GM23338 (cell line): ENCODE results near the gene CD9. TPM values are rescaled to one million over a fixed set of nuclear protein-coding genes. Genes with fewer than 3 reads are reported as not detected.

Experiments used
- ATAC-seq: fragments of 200-7000 bp; cut with Tn5 transposase; 3 replicates; pipeline ENCODE4 v1.9.1; 2020
- DNase-seq: peaks from one replicate; pipeline ENCODE4 v3.0.0-alpha.2; 2015; ENCODE audit warnings: low spot score
- H2AFZ ChIP-seq: fragments of 200-600 bp; sonication (generic); 2 replicates; pipeline ENCODE4 v1.8.0; 2016; ENCODE audit warnings: antibody characterized with exemption, mild to moderate bottlenecking, moderate library complexity
- H3F3A ChIP-seq: fragments of 200-600 bp; sonication (generic); replicated peaks from 2 replicates; pipeline ENCODE4 v1.8.0; 2017; ENCODE audit warnings: antibody characterized with exemption, mixed run types, low read depth
- H3K27ac ChIP-seq: fragments of 200-600 bp; sonication (generic); 2 replicates; pipeline ENCODE4 v1.6.1; 2016; ENCODE audit warnings: low read depth
- H3K27me3 ChIP-seq: fragments of 200-600 bp; sonication (generic); 2 replicates; pipeline ENCODE4 v1.8.0; 2016; ENCODE audit warnings: mild to moderate bottlenecking, mixed run types, moderate library complexity; ENCODE audit not compliant: insufficient read depth
- H3K36me3 ChIP-seq: fragments of 200-600 bp; sonication (generic); 2 replicates; pipeline ENCODE4 v1.8.0; 2016; ENCODE audit warnings: mild to moderate bottlenecking; ENCODE audit not compliant: insufficient read depth
- H3K4me1 ChIP-seq: fragments of 200-600 bp; sonication (generic); 2 replicates; pipeline ENCODE4 v1.8.0; 2016; ENCODE audit warnings: mild to moderate bottlenecking, moderate library complexity; ENCODE audit not compliant: insufficient read depth
- H3K4me2 ChIP-seq: fragments of 200-600 bp; sonication (generic); 2 replicates; pipeline ENCODE4 v1.7.1; 2017; ENCODE audit warnings: mixed run types
- H3K4me3 ChIP-seq: fragments of 200-600 bp; sonication (generic); 2 replicates; pipeline ENCODE4 v1.6.1; 2016; ENCODE audit warnings: mixed run types
- H3K79me2 ChIP-seq: fragments of 200-600 bp; sonication (generic); replicated peaks from 2 replicates; pipeline ENCODE4 v1.8.0; 2017; ENCODE audit warnings: mild to moderate bottlenecking; ENCODE audit not compliant: insufficient read depth
- H3K9me2 ChIP-seq: fragments of 200-600 bp; sonication (generic); 2 replicates; pipeline ENCODE4 v1.8.0; 2017; ENCODE audit not compliant: insufficient read depth
- H4K20me1 ChIP-seq: fragments of 200-600 bp; sonication (generic); replicated peaks from 2 replicates; pipeline ENCODE4 v1.8.0; 2017; ENCODE audit warnings: mild to moderate bottlenecking; ENCODE audit not compliant: insufficient read depth
- H3K27ac Mint-ChIP-seq: 2 replicates; pipeline ENCODE4 v1.8.0; 2020; ENCODE audit warnings: inconsistent platforms, mild to moderate bottlenecking, moderate library complexity, mixed read lengths
- H3K27me3 Mint-ChIP-seq: 3 replicates; pipeline ENCODE4 v1.8.0; 2022; ENCODE audit warnings: low read depth, mild to moderate bottlenecking, moderate library complexity, mixed read lengths, inconsistent platforms; ENCODE audit not compliant: insufficient read depth, poor library complexity
- H3K36me3 Mint-ChIP-seq: 3 replicates; pipeline ENCODE4 v1.8.0; 2021; ENCODE audit warnings: low read depth, mild to moderate bottlenecking, inconsistent platforms, moderate library complexity, mixed read lengths
- H3K4me1 Mint-ChIP-seq: 3 replicates; pipeline ENCODE4 v1.8.0; 2020; ENCODE audit warnings: mild to moderate bottlenecking, inconsistent platforms, mixed read lengths
- H3K4me3 Mint-ChIP-seq: 3 replicates; pipeline ENCODE4 v1.8.0; 2021; ENCODE audit warnings: moderate library complexity, mild to moderate bottlenecking, inconsistent platforms, mixed read lengths
- H3K9me3 Mint-ChIP-seq: 3 replicates; pipeline ENCODE4 v1.8.0; 2020; ENCODE audit warnings: moderate library complexity, mild to moderate bottlenecking, inconsistent platforms, mixed read lengths
- CREB1 ChIP-seq: fragments of 250-450 bp; sonication (Bioruptor Pico); IDR thresholded peaks from 2 replicates; pipeline ENCODE4 v1.5.0; 2020; ENCODE audit warnings: low read depth, mild to moderate bottlenecking, moderate library complexity
- EZH2 ChIP-seq: fragments of 200-600 bp; sonication (generic); IDR thresholded peaks from one replicate; pipeline ENCODE4 v1.8.0; 2017; ENCODE audit warnings: antibody characterized with exemption, mild to moderate bottlenecking, low read depth; ENCODE audit not compliant: unreplicated experiment
- EZH2phosphoT487 ChIP-seq: fragments of 200-600 bp; sonication (generic); IDR thresholded peaks from one replicate; pipeline ENCODE4 v1.8.1; 2018; ENCODE audit warnings: antibody characterized with exemption; ENCODE audit not compliant: unreplicated experiment
- JUNB ChIP-seq: IDR thresholded peaks from one replicate; pipeline ENCODE4 v1.6.1; 2016; ENCODE audit warnings: antibody characterized with exemption; ENCODE audit not compliant: unreplicated experiment
- NANOG ChIP-seq: IDR thresholded peaks from 2 replicates; pipeline ENCODE4 v1.6.1; 2016; ENCODE audit warnings: antibody characterized with exemption, borderline replicate concordance
- POLR2AphosphoS5 ChIP-seq: IDR thresholded peaks from 2 replicates; pipeline ENCODE4 v1.6.1; 2016; ENCODE audit warnings: antibody characterized with exemption, low read depth
- STAT1 ChIP-seq: IDR thresholded peaks from one replicate; pipeline ENCODE4 v1.6.1; 2016; ENCODE audit warnings: antibody characterized with exemption; ENCODE audit not compliant: unreplicated experiment
- ZNF114 ChIP-seq: fragments of 250-450 bp; sonication (Bioruptor Pico); IDR thresholded peaks from 2 replicates; pipeline ENCODE4 v1.5.0; 2020; ENCODE audit warnings: mild to moderate bottlenecking, moderate library complexity
- ZNF331 ChIP-seq: fragments of 250-450 bp; sonication (Bioruptor Pico); IDR thresholded peaks from 2 replicates; pipeline ENCODE4 v1.5.0; 2020; ENCODE audit warnings: low read depth, mild to moderate bottlenecking, moderate library complexity
- polyA plus RNA-seq: library from polyadenylated mRNA; unstranded; fragments of >200 nt; fragmentation: Nextera tagmentation; extraction: Ambion mirVana; gene quantifications from 2 replicates; pipeline ENCODE4 v1.2.1, GENCODE V29; 2016
- total RNA-seq: library from RNA; depleted of rRNA; stranded (reverse); fragments of >200 nt; shearing (Covaris generic); gene quantifications from 2 replicates; pipeline ENCODE4 v1.2.3, GENCODE V29; 2014
- TF ChIP-seq, protein P1 (sequence below): IDR thresholded peaks from 2 replicates; pipeline ENCODE4 v1.6.1; 2016; ENCODE audit warnings: antibody characterized with exemption
- TF ChIP-seq, protein P2 (sequence below): IDR thresholded peaks from one replicate; pipeline ENCODE4 v1.6.1; 2018; ENCODE audit warnings: antibody characterized with exemption; ENCODE audit not compliant: unreplicated experiment
- TF ChIP-seq, protein P3 (sequence below): fragments of 250-450 bp; sonication (Bioruptor Pico); IDR thresholded peaks from 2 replicates; pipeline ENCODE4 v1.5.0; 2020; ENCODE audit warnings: mild to moderate bottlenecking, moderate library complexity
- TF ChIP-seq, protein P4 (sequence below), 2 experiments: fragments of 200-600 bp in 1 of 2; sonication (generic) in 1 of 2; conservative IDR thresholded peaks; 2 replicates each; pipeline versions ENCODE4 v1.5.1 to v1.6.1; 2016 to 2017; ENCODE audit warnings: antibody characterized with exemption in 2 of 2, low read depth in 2 of 2, mild to moderate bottlenecking in 2 of 2, moderate library complexity in 1 of 2

Gene CD9
- total and polyA plus RNA-seq, 2 experiments from 2014 or later = 222 to 251 TPM

DNA sequence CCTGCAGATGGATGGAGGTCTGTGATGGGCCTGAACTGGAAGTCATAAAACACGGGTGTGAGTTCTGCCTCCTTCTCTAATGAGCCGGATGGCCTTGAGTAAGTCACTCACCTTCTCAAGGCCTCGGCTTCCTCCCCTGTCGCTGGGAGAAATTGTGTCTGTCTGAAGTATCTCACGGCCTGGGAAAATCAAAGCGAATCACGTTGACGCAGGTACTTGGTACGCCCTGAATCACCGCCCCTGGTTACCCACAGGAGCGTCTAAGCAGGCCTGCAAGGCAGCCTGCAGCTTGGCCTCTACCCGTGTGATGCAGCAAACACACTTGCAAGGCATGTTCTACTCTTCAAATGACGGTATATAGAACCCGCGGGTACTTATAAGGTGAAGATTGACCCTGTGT lies 28.1 kb upstream of the CD9 start:
- H3K4me1 Mint-ChIP-seq = no peaks in the 10 kb centered on the region
- Histone ChIP-seq H3K27ac (no peak overlapping the region), H3K27me3 (no peaks in the 10 kb centered on the region), H2AFZ (0 out of 2 replicates have a peak overlapping the region, but pooled peaks have one; percentile 72), H3K79me2 (no peaks in the 10 kb centered on the region), H3K4me3 (no peak overlapping the region), H3K9me2 (peaks cover 2% of the 10 kb centered on the region; the same call in 1 of the 2 replicates), H4K20me1 (no peaks in the 10 kb centered on the region), H3K4me2 (no peak overlapping the region), H3F3A (no peaks in the 10 kb centered on the region), H3K4me1 (no peaks in the 10 kb centered on the region), H3K36me3 (no peaks in the 10 kb centered on the region)
- ATAC-seq (no peak), DNase-seq (no peak)
- H3K4me3 Mint-ChIP-seq = no peak overlapping the region
- no peaks in the 10 kb centered on the region for H3K36me3 Mint-ChIP-seq
- no peaks in the 10 kb centered on the region for H3K9me3 Mint-ChIP-seq
- TF ChIP-seq, protein P1, sequence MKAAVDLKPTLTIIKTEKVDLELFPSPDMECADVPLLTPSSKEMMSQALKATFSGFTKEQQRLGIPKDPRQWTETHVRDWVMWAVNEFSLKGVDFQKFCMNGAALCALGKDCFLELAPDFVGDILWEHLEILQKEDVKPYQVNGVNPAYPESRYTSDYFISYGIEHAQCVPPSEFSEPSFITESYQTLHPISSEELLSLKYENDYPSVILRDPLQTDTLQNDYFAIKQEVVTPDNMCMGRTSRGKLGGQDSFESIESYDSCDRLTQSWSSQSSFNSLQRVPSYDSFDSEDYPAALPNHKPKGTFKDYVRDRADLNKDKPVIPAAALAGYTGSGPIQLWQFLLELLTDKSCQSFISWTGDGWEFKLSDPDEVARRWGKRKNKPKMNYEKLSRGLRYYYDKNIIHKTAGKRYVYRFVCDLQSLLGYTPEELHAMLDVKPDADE = no peak
- no peak for TF ChIP-seq ZNF331 (CRISPR knock-in tag)
- no peak for TF ChIP-seq ZNF114 (CRISPR knock-in tag)
- TF ChIP-seq EZH2 = no peak
- no peak for TF ChIP-seq CREB1
- TF ChIP-seq, protein P2, sequence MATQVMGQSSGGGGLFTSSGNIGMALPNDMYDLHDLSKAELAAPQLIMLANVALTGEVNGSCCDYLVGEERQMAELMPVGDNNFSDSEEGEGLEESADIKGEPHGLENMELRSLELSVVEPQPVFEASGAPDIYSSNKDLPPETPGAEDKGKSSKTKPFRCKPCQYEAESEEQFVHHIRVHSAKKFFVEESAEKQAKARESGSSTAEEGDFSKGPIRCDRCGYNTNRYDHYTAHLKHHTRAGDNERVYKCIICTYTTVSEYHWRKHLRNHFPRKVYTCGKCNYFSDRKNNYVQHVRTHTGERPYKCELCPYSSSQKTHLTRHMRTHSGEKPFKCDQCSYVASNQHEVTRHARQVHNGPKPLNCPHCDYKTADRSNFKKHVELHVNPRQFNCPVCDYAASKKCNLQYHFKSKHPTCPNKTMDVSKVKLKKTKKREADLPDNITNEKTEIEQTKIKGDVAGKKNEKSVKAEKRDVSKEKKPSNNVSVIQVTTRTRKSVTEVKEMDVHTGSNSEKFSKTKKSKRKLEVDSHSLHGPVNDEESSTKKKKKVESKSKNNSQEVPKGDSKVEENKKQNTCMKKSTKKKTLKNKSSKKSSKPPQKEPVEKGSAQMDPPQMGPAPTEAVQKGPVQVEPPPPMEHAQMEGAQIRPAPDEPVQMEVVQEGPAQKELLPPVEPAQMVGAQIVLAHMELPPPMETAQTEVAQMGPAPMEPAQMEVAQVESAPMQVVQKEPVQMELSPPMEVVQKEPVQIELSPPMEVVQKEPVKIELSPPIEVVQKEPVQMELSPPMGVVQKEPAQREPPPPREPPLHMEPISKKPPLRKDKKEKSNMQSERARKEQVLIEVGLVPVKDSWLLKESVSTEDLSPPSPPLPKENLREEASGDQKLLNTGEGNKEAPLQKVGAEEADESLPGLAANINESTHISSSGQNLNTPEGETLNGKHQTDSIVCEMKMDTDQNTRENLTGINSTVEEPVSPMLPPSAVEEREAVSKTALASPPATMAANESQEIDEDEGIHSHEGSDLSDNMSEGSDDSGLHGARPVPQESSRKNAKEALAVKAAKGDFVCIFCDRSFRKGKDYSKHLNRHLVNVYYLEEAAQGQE = no peak
- TF ChIP-seq NANOG = no peak
- TF ChIP-seq, protein P3, sequence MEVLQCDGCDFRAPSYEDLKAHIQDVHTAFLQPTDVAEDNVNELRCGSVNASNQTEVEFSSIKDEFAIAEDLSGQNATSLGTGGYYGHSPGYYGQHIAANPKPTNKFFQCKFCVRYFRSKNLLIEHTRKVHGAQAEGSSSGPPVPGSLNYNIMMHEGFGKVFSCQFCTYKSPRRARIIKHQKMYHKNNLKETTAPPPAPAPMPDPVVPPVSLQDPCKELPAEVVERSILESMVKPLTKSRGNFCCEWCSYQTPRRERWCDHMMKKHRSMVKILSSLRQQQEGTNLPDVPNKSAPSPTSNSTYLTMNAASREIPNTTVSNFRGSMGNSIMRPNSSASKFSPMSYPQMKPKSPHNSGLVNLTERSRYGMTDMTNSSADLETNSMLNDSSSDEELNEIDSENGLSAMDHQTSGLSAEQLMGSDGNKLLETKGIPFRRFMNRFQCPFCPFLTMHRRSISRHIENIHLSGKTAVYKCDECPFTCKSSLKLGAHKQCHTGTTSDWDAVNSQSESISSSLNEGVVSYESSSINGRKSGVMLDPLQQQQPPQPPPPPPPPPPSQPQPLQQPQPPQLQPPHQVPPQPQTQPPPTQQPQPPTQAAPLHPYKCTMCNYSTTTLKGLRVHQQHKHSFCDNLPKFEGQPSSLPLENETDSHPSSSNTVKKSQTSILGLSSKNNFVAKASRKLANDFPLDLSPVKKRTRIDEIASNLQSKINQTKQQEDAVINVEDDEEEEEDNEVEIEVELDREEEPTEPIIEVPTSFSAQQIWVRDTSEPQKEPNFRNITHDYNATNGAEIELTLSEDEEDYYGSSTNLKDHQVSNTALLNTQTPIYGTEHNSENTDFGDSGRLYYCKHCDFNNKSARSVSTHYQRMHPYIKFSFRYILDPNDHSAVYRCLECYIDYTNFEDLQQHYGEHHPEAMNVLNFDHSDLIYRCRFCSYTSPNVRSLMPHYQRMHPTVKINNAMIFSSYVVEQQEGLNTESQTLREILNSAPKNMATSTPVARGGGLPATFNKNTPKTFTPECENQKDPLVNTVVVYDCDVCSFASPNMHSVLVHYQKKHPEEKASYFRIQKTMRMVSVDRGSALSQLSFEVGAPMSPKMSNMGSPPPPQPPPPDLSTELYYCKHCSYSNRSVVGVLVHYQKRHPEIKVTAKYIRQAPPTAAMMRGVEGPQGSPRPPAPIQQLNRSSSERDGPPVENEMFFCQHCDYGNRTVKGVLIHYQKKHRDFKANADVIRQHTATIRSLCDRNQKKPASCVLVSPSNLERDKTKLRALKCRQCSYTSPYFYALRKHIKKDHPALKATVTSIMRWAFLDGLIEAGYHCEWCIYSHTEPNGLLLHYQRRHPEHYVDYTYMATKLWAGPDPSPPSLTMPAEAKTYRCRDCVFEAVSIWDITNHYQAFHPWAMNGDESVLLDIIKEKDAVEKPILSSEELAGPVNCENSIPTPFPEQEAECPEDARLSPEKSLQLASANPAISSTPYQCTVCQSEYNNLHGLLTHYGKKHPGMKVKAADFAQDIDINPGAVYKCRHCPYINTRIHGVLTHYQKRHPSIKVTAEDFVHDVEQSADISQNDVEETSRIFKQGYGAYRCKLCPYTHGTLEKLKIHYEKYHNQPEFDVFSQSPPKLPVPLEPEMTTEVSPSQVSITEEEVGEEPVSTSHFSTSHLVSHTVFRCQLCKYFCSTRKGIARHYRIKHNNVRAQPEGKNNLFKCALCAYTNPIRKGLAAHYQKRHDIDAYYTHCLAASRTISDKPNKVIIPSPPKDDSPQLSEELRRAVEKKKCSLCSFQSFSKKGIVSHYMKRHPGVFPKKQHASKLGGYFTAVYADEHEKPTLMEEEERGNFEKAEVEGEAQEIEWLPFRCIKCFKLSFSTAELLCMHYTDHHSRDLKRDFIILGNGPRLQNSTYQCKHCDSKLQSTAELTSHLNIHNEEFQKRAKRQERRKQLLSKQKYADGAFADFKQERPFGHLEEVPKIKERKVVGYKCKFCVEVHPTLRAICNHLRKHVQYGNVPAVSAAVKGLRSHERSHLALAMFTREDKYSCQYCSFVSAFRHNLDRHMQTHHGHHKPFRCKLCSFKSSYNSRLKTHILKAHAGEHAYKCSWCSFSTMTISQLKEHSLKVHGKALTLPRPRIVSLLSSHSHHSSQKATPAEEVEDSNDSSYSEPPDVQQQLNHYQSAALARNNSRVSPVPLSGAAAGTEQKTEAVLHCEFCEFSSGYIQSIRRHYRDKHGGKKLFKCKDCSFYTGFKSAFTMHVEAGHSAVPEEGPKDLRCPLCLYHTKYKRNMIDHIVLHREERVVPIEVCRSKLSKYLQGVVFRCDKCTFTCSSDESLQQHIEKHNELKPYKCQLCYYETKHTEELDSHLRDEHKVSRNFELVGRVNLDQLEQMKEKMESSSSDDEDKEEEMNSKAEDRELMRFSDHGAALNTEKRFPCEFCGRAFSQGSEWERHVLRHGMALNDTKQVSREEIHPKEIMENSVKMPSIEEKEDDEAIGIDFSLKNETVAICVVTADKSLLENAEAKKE (CRISPR knock-in tag) = no peak
- no peak for TF ChIP-seq STAT1
- TF ChIP-seq, protein P4, sequence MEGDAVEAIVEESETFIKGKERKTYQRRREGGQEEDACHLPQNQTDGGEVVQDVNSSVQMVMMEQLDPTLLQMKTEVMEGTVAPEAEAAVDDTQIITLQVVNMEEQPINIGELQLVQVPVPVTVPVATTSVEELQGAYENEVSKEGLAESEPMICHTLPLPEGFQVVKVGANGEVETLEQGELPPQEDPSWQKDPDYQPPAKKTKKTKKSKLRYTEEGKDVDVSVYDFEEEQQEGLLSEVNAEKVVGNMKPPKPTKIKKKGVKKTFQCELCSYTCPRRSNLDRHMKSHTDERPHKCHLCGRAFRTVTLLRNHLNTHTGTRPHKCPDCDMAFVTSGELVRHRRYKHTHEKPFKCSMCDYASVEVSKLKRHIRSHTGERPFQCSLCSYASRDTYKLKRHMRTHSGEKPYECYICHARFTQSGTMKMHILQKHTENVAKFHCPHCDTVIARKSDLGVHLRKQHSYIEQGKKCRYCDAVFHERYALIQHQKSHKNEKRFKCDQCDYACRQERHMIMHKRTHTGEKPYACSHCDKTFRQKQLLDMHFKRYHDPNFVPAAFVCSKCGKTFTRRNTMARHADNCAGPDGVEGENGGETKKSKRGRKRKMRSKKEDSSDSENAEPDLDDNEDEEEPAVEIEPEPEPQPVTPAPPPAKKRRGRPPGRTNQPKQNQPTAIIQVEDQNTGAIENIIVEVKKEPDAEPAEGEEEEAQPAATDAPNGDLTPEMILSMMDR (conservative IDR thresholded peaks at IDR 0.05; ENCODE audit: low read depth in 2 of 2) = no peak
- no peak for TF ChIP-seq JUNB
- TF ChIP-seq EZH2phosphoT487 = no peak
- TF ChIP-seq POLR2AphosphoS5 = no peak
- no peak overlapping the region for H3K27ac Mint-ChIP-seq
- no peaks in the 10 kb centered on the region for H3K27me3 Mint-ChIP-seq
